ENCODE data around the gene MKX.

GRCh38 chr10:27687326-27687725, 58.3 kb downstream of the MKX start:
- TF ChIP-seq HDAC2 (IDR thresholded peaks at IDR 0.05): no peak
- no peak for TF ChIP-seq POLR2AphosphoS2 (conservative IDR thresholded peaks at IDR 0.05; ENCODE audit: low read length)
- TF ChIP-seq, protein P1, sequence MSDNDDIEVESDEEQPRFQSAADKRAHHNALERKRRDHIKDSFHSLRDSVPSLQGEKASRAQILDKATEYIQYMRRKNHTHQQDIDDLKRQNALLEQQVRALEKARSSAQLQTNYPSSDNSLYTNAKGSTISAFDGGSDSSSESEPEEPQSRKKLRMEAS (IDR thresholded peaks at IDR 0.05): no peak
- TF ChIP-seq, protein P2, sequence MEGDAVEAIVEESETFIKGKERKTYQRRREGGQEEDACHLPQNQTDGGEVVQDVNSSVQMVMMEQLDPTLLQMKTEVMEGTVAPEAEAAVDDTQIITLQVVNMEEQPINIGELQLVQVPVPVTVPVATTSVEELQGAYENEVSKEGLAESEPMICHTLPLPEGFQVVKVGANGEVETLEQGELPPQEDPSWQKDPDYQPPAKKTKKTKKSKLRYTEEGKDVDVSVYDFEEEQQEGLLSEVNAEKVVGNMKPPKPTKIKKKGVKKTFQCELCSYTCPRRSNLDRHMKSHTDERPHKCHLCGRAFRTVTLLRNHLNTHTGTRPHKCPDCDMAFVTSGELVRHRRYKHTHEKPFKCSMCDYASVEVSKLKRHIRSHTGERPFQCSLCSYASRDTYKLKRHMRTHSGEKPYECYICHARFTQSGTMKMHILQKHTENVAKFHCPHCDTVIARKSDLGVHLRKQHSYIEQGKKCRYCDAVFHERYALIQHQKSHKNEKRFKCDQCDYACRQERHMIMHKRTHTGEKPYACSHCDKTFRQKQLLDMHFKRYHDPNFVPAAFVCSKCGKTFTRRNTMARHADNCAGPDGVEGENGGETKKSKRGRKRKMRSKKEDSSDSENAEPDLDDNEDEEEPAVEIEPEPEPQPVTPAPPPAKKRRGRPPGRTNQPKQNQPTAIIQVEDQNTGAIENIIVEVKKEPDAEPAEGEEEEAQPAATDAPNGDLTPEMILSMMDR (IDR thresholded peaks at IDR 0.05): no peak
- TF ChIP-seq RCOR1 (IDR thresholded peaks at IDR 0.05; ENCODE audit: low read depth, low read length): no peak
